Globus pallidus (tissue), 1 donor: ENCODE results near the gene ENKD1.

Experiments
- DNase-seq: peaks from one replicate; pipeline ENCODE4 v3.0.0-alpha.2; 2015; ENCODE audit warnings: low spot score

The ENKD1 gene

DNA sequence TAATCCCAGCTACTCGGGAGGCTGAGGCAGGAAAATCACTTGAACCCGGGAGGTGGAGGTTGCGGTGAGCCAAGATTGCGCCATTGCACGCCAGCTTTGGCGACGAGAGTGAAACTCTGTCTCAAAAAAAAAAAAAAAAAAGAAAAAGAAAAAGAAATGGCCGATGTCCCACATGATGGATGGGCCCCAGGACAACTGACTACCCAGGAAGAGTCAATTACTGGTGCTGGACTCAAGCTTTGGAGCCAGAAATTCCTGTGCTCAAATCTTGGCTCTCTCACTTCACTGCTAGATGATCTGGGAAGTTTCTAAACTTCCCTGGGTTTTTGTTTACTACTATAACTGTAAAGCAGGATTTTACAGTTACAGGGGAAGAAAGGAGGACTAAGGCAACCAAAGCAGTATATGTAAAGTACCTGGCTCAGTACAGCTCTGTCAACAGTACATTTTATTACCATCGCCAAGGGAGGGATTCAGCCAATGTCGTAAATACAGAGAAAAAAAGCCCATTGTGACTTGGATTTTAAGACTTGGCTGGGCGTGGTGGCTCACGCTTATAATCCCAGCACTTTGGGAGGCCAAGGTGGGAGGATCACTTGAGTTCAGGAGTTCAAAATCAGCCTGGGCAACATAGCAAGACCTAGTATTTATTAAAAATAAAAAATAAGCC is 11.9 kb upstream of the ENKD1 start:
- DNase-seq: no peak

DNA sequence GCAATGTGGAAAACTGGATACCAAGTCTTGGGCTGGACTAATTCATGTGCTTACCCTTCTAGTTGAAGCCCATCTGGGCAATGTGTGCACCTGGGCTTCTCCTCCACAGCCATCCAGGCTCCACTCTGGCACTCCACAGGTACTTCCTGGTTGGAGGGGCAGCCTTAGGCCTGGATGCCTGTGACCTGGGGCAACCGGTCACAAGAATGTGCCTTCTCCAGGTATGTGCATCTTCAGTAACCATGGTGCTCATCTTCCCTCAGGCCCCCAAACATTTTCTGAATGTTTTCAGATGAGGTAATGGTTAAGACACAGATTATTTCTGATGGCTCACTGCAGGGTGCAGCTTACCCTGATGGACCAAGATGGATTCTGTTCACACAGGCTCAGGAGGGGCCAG is 11.2 kb upstream of the ENKD1 start:
- no peak for DNase-seq

DNA sequence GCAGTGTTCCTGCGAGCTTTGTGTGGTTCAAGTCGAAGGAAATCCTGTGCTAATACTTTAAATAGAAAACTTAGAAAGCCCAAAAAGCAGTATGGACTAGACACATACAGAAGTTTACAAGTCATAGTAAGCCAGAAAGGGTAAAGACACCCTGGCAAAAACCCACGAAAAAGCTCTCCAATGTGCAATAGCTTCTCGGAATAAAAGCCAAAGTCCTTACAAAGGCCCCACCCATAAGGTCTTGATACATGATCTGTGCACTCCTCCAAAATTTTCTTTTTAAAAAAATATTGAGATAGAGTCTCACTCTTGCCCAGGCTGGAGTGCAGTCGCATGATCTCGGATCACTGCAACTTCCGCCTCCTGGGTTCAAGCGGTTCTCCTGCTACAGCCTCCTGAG is 10.4 kb upstream of the ENKD1 start:
- DNase-seq: no peak

DNA sequence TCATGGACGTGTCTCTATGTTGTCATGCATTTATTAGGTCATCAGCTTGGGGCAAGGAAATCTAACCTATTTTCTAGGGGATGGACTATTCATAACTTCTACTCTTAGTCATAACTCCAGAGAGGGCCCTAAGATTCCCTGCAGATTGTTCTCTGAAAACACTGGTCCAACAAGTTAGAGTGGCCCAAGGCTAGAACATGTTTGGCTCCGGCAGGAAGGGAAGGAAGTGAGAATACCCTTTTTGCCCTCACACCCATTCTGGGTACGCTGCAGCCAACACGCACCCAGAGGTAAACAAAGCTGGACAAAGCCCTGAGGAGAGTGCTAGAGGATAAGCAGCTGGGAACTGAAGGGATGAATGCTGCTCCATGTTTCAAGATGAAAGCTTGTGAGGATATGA is 10.0 kb upstream of the ENKD1 start:
- no peak for DNase-seq

DNA sequence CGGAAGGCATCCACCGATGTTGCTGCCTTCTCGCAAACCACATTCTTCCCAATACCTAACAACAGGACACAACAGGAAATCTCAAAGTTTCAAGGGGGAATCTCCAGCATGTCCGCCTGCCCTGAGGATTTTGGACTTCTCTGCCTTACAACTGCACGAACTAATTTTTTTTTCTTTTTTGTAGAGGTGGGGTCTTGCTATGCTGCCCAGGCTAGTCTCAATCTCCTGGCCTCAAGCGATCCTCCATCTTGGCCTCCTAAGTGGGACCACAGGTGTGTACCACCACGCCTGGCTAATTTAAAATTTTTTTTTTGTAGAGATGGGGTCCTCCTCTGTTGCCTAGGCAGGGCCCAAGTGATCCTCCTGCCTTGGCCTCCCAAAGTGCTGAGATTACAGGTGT is 9.4 kb upstream of the ENKD1 start:
- no peak for DNase-seq

DNA sequence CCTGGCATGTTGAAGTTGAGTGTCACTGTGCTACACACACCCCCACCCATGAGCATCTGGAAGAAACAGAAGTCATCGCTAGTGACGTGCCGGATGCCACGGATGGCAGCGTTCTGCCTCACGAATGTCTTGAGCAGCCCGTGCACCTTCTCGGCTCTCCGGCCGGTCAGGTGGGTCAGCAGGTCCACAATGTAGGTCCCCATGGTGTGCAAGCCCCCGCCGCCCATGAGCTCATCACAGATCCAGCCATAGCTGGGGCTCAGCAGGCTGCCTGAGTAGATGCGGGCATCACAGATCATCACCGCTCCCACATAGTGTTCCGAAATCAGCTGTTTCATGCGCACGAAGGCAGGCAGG is 9.0 kb upstream of the ENKD1 start:
- no peak for DNase-seq

DNA sequence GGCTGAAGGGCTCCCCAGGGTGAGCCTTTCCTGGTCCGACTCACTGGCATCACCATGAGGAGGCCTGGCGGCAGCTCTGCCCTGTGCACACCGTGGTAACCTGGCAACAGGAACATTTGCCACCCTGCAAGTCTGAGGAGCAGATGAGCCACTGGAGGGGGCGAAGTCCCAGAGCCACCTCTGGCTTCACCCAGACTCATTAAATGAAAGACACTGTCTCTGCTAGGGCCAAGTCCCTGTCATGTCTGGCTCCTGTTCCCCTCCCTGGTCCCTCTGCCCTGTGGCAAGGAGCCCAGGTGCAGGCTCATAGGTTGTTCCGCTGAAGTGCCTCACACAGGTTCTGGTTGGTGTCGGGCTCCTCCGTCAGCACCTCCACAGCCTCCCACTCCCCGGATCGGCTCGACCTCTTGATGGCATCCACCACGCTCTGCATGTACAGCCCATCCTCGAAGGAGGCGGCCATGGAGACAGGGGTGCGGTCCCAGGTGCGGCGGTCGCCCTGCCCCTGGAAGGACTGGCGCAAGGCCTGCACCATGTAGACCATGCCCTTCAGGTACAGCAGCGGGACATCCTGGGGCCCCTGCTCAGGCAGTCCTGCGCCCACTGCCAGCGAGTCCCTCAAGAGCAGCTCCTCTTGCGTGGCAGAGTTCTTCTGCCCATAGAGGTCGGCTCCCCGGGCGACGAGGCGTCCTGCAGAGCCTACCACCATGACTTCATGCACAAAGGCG is 8.5 kb upstream of the ENKD1 start:
- no peak for DNase-seq

DNA sequence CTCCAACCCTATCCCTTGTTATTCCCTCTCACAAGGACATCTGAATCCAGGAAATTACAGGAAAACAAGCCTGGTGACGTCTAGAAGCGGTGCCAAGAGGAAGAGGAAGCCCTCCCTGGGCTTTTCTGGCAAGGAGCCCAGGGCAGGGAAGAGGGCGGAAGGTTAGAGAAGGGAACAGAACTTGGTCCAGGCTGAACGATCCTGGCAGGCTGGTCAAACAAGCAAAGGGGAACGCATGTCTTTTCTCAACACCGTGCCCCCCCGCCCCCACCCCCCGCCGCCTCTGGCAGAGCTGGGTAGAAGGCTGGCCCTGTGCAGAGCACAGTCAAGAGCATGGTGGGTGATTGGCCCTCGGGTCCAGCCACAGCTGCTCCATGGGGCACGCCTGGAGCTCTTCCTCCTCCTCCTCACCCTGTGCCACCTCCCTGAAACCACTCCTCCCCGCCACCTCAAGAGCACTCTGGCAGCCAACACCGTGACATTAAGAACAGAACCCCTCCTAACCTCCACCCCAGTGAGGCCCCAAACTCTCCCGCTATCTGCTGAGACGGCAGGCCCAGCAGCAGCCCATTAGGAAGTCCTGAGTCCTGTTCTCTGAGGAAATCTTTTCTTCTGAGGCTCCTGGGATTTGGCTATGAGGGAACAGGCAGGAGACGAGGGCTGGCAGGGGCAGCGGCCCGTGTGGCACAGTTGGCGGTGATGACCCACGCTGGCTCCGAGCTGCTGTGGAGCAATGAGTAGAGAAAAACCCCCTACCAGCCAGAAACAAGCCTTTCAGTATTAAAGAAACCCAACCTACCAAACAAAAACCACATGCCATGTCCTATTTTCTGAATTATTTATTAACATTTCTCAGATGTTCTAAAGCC is 7.4 kb upstream of the ENKD1 start:
- peak; percentile 40 for DNase-seq

DNA sequence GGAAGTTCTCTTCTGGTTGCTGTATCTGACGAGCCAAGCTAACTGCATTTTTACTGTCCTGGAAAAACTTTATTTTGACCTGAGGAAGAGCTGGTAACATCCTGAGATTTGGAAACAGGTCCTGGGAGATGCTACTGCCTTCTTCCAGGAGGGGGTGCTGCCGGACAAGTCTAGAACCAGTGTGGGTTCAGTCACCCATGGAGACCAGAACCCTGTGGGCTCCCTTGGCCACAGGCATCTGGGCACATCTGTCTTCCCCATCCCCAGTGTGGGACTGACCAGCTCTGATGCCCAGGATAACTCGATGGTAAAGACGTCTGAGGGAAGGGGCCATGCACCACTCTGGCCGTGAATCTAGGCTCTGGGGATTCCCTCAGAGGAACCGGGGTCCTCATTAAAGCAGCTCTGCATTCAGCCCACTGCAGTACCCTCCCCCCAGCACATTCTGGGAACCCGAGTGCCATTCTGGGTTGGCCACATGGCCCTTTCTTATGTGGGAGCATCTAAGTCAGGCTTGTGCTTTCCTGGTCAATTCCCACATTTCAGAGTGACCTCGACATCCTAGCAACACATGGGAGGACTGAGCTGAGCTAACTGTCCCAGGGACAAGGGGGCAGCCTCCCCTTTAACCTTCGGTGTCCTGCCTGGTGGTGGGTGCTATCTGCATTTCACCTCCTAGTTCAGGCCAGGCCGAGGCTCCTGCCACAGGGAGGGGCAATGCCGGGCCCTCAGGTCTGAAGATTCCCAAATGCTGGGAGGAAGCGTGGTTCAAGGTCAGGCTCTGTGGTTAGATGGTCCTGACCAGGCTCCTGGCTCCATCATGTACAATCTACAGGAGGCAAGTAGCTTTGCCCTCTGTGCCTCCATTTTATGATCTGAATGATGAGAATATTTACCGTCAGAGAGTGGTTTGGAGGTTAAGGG is 6.5 kb upstream of the ENKD1 start:
- DNase-seq: peak; percentile 55

DNA sequence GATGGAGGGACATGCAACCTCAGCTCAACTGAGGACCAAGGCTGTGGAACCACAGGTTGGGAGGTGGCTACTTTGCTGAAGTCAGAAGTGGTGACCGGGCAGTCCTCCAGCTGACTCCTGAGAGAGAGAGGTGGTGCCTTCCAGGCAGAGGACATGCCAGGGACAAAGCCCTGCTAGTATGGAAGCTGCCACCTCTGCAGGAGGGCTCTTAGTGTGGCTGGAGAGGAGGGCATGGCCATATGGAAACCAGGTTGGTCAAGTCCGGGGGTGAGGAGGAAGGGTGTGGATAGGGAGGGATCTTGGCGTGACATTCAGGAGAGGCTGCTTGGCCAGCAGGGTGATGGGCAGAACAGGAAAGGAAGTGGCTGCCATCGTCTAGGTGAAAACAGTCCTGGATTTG is 5.8 kb upstream of the ENKD1 start:
- DNase-seq: no peak

DNA sequence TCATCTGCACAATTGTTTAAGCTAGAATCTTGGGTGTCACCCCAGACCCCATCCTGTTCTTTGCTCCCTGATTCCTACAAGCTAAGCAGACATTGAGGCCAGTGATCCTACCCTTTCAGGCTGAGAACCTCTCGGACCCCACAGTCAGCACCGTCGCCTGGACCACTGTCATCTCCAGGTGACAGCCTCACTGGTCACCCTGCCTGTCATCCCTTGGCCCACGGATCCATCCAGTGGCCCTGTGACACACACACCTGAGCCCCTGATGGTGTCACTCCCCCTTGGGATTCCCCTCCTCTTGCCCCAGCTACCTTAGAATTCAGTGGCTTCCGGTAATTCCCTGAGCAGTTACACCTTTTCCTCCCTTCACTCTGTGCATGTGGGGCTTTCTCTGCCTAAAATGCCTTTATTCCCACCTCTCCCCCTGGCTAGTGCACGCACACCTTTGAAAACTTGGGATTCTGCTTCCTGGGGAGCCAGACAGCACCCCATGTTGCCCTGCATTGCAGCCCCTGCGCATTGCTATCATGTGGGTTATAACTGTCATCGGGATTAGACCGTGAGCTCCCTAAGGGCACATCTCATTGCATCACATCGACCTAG is 3.0 kb upstream of the ENKD1 start:
- no peak for DNase-seq

DNA sequence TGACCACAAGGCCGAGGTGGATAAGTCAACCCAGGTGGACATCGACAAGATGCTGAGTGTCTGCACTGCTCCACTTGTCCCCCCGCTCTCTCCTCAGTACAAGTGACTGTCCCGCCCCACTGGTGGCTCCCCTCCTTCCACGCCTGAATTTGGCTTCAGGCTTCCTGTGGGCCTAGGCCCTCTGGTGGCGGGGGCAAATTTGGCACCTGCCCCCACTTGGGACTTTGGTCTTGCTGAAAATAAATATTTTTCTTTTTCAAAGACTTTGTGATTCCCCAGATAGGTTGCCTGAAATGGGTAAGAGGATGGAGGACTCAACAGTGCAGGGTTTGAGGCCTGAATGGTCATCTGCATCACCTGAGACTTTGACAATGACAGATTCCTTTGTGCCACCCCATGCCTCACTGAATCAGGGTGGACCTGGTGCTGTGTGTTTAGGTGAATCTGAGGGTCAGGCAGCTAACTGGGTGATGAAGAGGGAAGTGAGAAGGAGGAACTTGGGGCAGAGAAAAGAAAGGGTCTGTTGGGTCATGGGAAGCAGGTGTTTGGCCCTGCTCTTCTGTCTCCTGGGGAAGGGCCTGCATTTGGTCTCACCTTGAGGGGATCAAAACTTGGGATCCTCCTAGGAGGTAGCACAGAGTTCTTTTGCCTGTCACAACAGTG is 2.1 kb upstream of the ENKD1 start:
- no peak for DNase-seq

DNA sequence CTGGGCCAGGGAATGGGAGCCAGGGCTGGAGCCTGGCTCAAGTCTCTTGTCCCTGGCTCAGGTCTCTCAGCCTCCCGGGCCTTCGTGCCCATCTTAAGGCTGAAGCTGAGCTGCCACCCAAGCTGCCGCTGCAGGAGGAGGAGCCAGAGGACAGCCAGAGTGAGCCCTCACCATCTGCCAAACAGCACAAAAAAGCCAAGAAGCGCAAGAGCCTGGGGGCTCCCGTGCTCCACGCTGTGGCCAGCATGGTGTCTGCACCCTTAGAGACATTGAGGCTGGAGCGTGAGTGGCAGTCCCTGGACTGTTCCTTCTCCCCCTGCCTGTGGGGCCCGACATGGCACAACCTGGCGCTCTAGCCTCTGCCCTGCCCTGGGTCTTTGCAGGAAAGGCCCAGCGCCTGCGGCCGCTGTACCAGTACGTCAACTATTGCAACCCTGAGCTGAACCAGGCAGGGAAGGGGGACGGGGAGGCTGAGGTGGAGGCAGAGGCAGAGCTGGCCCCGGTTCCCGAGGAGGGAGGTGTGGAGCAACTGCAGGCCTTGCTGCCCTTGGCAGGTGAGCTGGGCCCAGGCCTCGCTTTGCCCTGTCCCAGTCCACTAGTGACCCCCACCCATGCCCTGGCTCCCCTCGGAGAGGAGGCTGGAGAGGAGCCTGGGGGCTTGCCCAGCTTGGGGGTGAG is 1.4 kb upstream of the ENKD1 start:
- peak; percentile 88 for DNase-seq

DNA sequence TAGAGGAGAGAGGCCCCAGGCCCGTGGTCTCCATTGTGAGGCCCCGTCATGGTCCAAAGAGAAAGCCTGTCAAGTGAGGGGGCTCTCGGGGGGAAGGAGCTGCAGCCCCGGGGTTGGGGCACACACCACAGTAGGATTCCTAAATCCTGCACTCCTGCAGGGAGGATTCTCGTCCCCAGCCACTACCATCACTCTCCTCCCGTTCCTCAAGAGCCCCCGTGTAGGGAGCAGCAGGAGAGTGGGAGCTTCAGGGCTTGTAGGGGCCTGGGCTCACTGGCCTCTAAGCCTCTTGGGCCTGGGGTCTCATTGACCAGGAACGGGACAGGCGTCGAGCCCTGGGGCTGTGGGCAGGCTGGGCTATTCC is 885 bp upstream of the ENKD1 start:
- no peak for DNase-seq

DNA sequence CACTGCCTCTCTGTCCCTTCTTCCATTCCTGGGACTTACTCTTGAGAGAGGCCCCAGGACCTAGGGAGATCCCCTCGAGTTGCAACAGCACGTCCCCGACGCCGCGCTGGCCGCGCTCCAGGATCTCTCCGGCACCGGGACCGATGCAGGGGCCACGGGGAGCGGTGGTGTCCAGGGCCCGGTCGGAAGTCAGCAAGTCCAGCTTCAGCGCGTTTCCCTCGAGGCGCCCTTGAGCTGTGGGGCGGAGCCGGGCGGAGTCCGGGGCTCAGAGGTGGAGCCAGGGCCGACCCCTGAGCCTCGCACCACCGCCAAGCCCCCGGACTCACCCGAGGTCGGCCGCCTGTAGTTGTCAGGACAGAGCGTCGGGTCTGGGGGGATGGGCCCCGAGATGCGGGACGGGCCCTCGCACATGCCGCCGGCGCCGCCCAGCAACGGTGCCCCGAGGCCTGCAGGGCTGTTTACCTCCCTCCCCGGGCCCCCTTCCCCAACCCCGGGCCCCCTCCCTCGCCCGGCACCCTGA is 458 bp downstream of the ENKD1 start:
- no peak for DNase-seq

DNA sequence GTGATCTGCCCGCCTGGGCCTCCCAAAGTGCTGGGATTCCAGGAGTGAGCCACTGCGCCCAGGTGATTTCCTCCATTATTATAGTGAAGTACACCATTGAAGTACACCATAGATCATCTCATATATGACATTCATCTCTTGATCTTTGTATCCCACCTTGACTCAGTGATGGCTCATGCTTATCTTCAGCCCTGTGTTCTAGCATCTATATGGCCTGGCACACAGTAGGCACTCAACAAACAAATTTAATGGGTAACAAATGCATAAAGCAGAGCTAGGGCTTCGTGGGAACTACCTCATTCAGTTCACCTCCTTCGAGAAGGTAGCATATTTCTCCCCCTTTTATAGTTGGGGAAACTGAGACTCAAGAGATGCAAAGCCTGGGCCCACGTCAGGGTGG is 952 bp downstream of the ENKD1 start:
- DNase-seq: no peak

DNA sequence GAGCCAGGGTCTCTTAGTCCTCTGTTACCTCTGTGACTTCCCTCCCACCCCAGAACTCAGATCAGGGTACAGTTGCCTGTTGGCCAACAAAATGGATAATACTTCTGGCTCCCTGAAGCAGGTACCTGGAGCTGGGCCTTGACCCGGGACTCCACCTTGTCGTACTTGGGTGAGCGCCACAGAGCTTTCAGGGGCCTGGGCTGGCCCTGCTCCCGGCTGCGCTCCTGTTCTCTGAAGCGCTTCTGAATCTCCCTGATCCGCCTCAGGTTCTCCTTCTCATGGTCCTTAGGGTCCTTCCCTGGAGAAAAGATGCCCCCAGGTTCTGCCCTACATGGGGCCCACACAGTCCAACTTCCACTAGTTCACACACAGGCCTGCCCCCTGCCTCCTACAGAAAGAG is 1.7 kb downstream of the ENKD1 start:
- no peak for DNase-seq

DNA sequence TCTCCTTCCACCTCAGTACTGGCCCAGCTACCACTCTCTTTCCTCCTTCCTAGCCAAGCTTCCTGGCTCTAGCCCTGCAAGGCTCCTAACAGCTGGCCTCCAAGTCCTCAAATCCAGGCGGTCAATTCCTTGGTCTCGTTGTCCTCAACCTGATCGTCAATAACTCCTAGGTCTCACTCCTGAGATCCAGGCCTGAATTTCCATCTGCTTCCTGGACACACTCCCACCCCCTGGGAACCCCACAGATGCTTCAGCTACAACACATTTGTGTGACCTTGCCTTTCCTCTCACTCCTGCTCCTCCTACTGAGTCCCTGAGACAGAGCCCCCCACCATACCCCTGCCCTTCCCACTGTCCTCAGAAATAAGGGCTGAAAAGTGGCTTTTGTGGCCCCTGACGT is 2.3 kb downstream of the ENKD1 start:
- no peak for DNase-seq

DNA sequence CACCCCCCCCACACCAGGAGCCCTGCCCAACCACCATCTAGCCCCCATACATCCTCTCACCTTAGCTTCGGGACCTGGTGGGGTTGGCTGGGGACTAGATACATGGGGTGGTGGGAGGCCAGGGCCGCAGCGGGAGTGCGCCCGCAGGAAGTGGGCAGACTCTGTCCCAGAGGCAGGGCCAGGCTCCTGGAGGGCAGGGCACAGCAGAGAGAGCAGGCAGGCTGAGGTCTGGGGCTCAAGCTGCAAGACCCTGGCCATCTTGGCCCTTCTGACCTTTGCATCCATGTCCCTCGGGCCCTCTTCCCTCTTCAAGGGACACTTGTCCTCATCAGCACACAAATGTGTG is 2.7 kb downstream of the ENKD1 start:
- no peak for DNase-seq

DNA sequence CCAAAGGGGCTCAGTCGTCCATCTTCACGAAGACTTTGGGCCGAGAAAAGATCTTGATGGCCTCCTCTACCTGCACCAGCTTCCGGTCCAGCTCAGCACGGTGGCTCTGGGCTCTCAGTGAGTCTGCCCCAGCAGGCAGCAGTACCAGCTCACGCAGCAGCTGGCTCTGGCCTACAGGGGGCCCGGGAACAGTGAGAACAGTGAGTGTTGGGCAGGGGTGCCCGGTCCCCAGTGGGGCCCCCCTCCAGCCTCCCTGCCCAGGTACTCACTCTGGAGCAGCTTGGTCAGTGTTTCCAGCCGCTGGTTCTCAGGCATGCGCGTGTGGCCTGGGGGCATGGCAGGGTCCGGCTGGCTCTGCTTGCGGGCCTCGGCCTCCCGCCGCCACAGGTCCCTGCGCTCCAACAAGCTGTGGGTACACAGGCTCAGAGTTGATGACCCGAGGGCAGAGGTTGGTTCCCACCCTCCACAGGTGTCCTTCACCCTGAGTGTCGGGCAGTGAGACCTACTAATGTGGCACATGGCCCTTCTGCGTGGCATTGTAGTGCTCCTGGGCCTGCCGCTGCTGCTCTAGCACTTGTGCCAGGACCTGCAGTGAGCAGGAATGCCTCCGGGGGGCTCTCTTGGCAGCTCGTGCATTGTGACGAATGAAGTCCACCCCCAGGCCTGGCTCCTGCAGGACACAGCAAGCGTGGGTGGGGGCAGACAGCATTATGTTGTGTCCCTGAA is 3.2 kb downstream of the ENKD1 start:
- no peak for DNase-seq
